Immature natural killer cell (primary cell): ENCODE results near the gene SOD3. TPM values are rescaled to one million over a fixed set of nuclear protein-coding genes. Genes with fewer than 3 reads are reported as not detected.

ENCODE experiments used
- DNase-seq, 3 donors: peaks; one replicate each; pipeline ENCODE4 v3.0.0; 2022; ENCODE audit warnings: mixed read lengths in 1 of 3
- H3K27ac Mint-ChIP-seq, 6 donors: one replicate each; pipeline ENCODE4 v1.8.0; 2020; ENCODE audit warnings: mixed read lengths in 6 of 6, mild to moderate bottlenecking in 5 of 6, inconsistent platforms in 4 of 6, moderate library complexity in 3 of 6
- H3K27me3 Mint-ChIP-seq, 3 donors: one replicate each; pipeline ENCODE4 v1.8.0; 2020 to 2021; ENCODE audit warnings: low read depth in 3 of 3, mild to moderate bottlenecking in 3 of 3, mixed read lengths in 3 of 3, moderate library complexity in 3 of 3, inconsistent platforms in 1 of 3
- H3K36me3 Mint-ChIP-seq, 3 donors: one replicate each; pipeline ENCODE4 v1.8.0; 2020; ENCODE audit warnings: mixed read lengths in 3 of 3, inconsistent platforms in 2 of 3, mild to moderate bottlenecking in 2 of 3
- H3K4me1 Mint-ChIP-seq, 2 donors: one replicate each; pipeline ENCODE4 v1.8.0; 2020; ENCODE audit warnings: inconsistent platforms in 2 of 2, mild to moderate bottlenecking in 2 of 2, mixed read lengths in 2 of 2, moderate library complexity in 1 of 2
- H3K4me3 Mint-ChIP-seq, 5 donors: one replicate each; pipeline ENCODE4 v1.8.0; 2020; ENCODE audit warnings: mild to moderate bottlenecking in 5 of 5, mixed read lengths in 5 of 5, inconsistent platforms in 3 of 5, moderate library complexity in 3 of 5
- H3K9me3 Mint-ChIP-seq, 6 donors: one replicate each; pipeline ENCODE4 v1.8.0; 2020; ENCODE audit warnings: mild to moderate bottlenecking in 6 of 6, mixed read lengths in 6 of 6, inconsistent platforms in 4 of 6, moderate library complexity in 3 of 6
- polyA plus RNA-seq, 3 donors: library from polyadenylated mRNA; unstranded; fragments of 300-500 nt; fragmentation: Illumina TruSeq; gene quantifications; one replicate each; pipeline ENCODE4 v1.2.3, GENCODE V29; 2021

SOD3 gene
- polyA plus RNA-seq: not detected

GRCh38 chr4:24794916-24795665 is at the start of gene SOD3:
SOD3 (plus strand) TSS chr4:24795573; CDS start chr4:24799522, 3,949 bp downstream.
- Mint-ChIP-seq H3K4me1 (no peaks in the 10 kb centered on the region), H3K27ac (no peak within 1 kb of the TSS), H3K27me3 (peaks cover 0 to 10% (median 5%) of the 10 kb centered on the region in 3 donors), H3K9me3 (peaks cover 0 to 4% (median 0%) of the 10 kb centered on the region in 6 donors), H3K4me3 (no peak within 1 kb of the TSS), H3K36me3 (no peaks in the 10 kb centered on the region)
- no peak for DNase-seq

- Mint-ChIP-seq H3K27me3 (peaks cover 2 to 5% (median 3%) of the 10 kb centered on the region in 3 donors), H3K9me3 (peaks cover 0 to 10% (median under 1%) of the 10 kb centered on the region in 6 donors), H3K4me1 (no peaks in the 10 kb centered on the region), H3K36me3 (no peaks in the 10 kb centered on the region), H3K27ac (no peak overlapping the region), H3K4me3 (no peak overlapping the region)
- DNase-seq: no peak
Measured at GRCh38 chr4:24747234-24747975, 48.0 kb upstream of the SOD3 start.

GRCh38 chr4:24748023-24748422 is 47.4 kb upstream of the SOD3 start:
- no peak overlapping the region for H3K4me3 Mint-ChIP-seq
- H3K27ac Mint-ChIP-seq: no peak overlapping the region
- no peaks in the 10 kb centered on the region for H3K4me1 Mint-ChIP-seq
- no peaks in the 10 kb centered on the region for H3K36me3 Mint-ChIP-seq
- peaks cover 2 to 8% (median 3%) of the 10 kb centered on the region in 3 donors for H3K27me3 Mint-ChIP-seq
- peaks cover 0 to 10% (median under 1%) of the 10 kb centered on the region in 6 donors for H3K9me3 Mint-ChIP-seq
- DNase-seq: no peak

GRCh38 chr4:24748758-24749350 is 46.5 kb upstream of the SOD3 start:
- H3K27me3 Mint-ChIP-seq: peaks cover 2 to 5% (median 3%) of the 10 kb centered on the region in 3 donors
- H3K4me3 Mint-ChIP-seq: no peak overlapping the region
- DNase-seq: no peak
- H3K36me3 Mint-ChIP-seq: no peaks in the 10 kb centered on the region
- H3K27ac Mint-ChIP-seq: no peak overlapping the region
- peaks cover 0 to 10% (median under 1%) of the 10 kb centered on the region in 6 donors for H3K9me3 Mint-ChIP-seq
- H3K4me1 Mint-ChIP-seq: no peaks in the 10 kb centered on the region

GRCh38 chr4:24750106-24750505 is 45.3 kb upstream of the SOD3 start:
- Mint-ChIP-seq H3K27ac (no peak overlapping the region), H3K27me3 (peaks cover 2 to 6% (median 2%) of the 10 kb centered on the region in 3 donors), H3K9me3 (peaks cover 0 to 10% (median 2%) of the 10 kb centered on the region in 6 donors), H3K4me1 (no peaks in the 10 kb centered on the region), H3K4me3 (no peak overlapping the region), H3K36me3 (no peaks in the 10 kb centered on the region)
- DNase-seq: no peak

GRCh38 chr4:24751926-24752539 is 43.3 kb upstream of the SOD3 start:
- DNase-seq: no peak
- Mint-ChIP-seq H3K27me3 (peaks cover 2 to 7% (median 6%) of the 10 kb centered on the region in 3 donors), H3K36me3 (peaks cover 0 to 4% (median 0%) of the 10 kb centered on the region in 3 donors), H3K27ac (no peak overlapping the region), H3K4me1 (no peaks in the 10 kb centered on the region), H3K4me3 (no peak overlapping the region), H3K9me3 (peaks cover 8 to 21% (median 10%) of the 10 kb centered on the region in 6 donors)

- no peak for DNase-seq
- H3K27ac Mint-ChIP-seq: no peak overlapping the region
- peaks cover 0 to 4% (median 0%) of the 10 kb centered on the region in 3 donors for H3K36me3 Mint-ChIP-seq
- H3K4me3 Mint-ChIP-seq: no peak overlapping the region
- no peaks in the 10 kb centered on the region for H3K4me1 Mint-ChIP-seq
- H3K27me3 Mint-ChIP-seq: peaks cover 0 to 6% (median 6%) of the 10 kb centered on the region in 3 donors
- H3K9me3 Mint-ChIP-seq: peaks cover 8 to 35% (median 18%) of the 10 kb centered on the region in 6 donors
Measured at GRCh38 chr4:24753519-24753918, 41.9 kb upstream of the SOD3 start.

- DNase-seq: no peak
- H3K4me1 Mint-ChIP-seq: no peaks in the 10 kb centered on the region
- no peak overlapping the region for H3K27ac Mint-ChIP-seq
- H3K27me3 Mint-ChIP-seq: peaks cover under 1 to 6% (median 5%) of the 10 kb centered on the region in 3 donors
- H3K36me3 Mint-ChIP-seq: peaks cover 0 to 4% (median 0%) of the 10 kb centered on the region in 3 donors
- peaks cover 8 to 43% (median 22%) of the 10 kb centered on the region in 6 donors for H3K9me3 Mint-ChIP-seq
- no peak overlapping the region for H3K4me3 Mint-ChIP-seq
Measured at GRCh38 chr4:24754571-24754970, 40.8 kb upstream of the SOD3 start.

- Mint-ChIP-seq H3K27ac (no peak overlapping the region), H3K27me3 (peaks cover 0 to 2% (median 0%) of the 10 kb centered on the region in 3 donors), H3K4me3 (no peak overlapping the region), H3K4me1 (no peaks in the 10 kb centered on the region), H3K9me3 (peaks cover 0 to 11% (median 4%) of the 10 kb centered on the region in 6 donors), H3K36me3 (no peaks in the 10 kb centered on the region)
- DNase-seq: no peak
Measured at GRCh38 chr4:24763631-24764297, 31.6 kb upstream of the SOD3 start.

GRCh38 chr4:24764345-24764744 is 31.0 kb upstream of the SOD3 start:
- Mint-ChIP-seq H3K9me3 (peaks cover 0 to 6% (median 3%) of the 10 kb centered on the region in 6 donors), H3K4me1 (no peaks in the 10 kb centered on the region), H3K27ac (no peak overlapping the region), H3K27me3 (peaks cover 0 to 2% (median 0%) of the 10 kb centered on the region in 3 donors), H3K4me3 (no peak overlapping the region), H3K36me3 (no peaks in the 10 kb centered on the region)
- DNase-seq: no peak

GRCh38 chr4:24765376-24765988 is 29.9 kb upstream of the SOD3 start:
- peaks cover 0 to 6% (median 1%) of the 10 kb centered on the region in 6 donors for H3K9me3 Mint-ChIP-seq
- no peaks in the 10 kb centered on the region for H3K36me3 Mint-ChIP-seq
- no peak for DNase-seq
- H3K27me3 Mint-ChIP-seq: no peaks in the 10 kb centered on the region
- no peaks in the 10 kb centered on the region for H3K4me1 Mint-ChIP-seq
- H3K4me3 Mint-ChIP-seq: no peak overlapping the region
- no peak overlapping the region for H3K27ac Mint-ChIP-seq

GRCh38 chr4:24768006-24768405 is 27.4 kb upstream of the SOD3 start:
- Mint-ChIP-seq H3K4me1 (no peaks in the 10 kb centered on the region), H3K36me3 (no peaks in the 10 kb centered on the region), H3K4me3 (no peak overlapping the region), H3K27me3 (no peaks in the 10 kb centered on the region), H3K27ac (no peak overlapping the region), H3K9me3 (peaks cover 0 to 4% (median 0%) of the 10 kb centered on the region in 6 donors)
- no peak for DNase-seq

- Mint-ChIP-seq H3K4me3 (no peak overlapping the region), H3K27ac (no peak overlapping the region), H3K27me3 (no peaks in the 10 kb centered on the region), H3K36me3 (no peaks in the 10 kb centered on the region), H3K9me3 (peaks cover 0 to 4% (median 0%) of the 10 kb centered on the region in 6 donors), H3K4me1 (no peaks in the 10 kb centered on the region)
- no peak for DNase-seq
Measured at GRCh38 chr4:24768604-24769003, 26.8 kb upstream of the SOD3 start.
